Measurements from ENCODE around the gene GGACT. TPM values are rescaled to one million over a fixed set of nuclear protein-coding genes. Genes with fewer than 3 reads are reported as not detected.
"Not testable (repeated sequence)": the region's sequence is repeated elsewhere in the genome, so short reads cannot be mapped to it uniquely, and the experiment has no call there.

The GGACT gene
- total RNA-seq, 2 donors from 2014 or later, result 1.4 TPM

DNA sequence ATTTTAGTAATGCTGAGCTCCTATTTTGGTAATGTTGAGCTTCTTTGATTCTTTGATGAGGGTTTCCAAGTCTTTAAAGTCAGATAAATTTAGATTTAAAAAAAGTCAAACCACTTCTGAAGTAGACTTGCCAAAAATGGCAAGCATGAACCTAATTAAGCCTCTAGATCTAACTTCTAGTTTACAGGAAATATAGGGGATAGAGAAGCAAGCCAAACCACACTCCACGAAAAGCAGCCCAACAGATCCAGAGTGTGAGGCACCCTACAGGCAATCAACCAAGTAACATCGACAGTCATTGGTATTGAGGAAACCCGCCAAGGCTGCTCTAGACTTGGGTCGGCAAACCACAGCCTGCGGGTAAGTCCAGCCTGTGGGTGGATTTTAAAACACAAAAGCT is 3.7 kb downstream of the GGACT start:
- Histone ChIP-seq H3K27ac (no peak overlapping the region), H3K9me3 (peaks cover 0 to 6% of the 10 kb centered on the region in 2 donors), H3K36me3 (no peaks in the 10 kb centered on the region), H3K4me3 (no peak overlapping the region), H3K4me1 (peaks cover 0 to 4% of the 10 kb centered on the region in 2 donors), H3K27me3 (no peaks in the 10 kb centered on the region)
- TF ChIP-seq, protein P1, sequence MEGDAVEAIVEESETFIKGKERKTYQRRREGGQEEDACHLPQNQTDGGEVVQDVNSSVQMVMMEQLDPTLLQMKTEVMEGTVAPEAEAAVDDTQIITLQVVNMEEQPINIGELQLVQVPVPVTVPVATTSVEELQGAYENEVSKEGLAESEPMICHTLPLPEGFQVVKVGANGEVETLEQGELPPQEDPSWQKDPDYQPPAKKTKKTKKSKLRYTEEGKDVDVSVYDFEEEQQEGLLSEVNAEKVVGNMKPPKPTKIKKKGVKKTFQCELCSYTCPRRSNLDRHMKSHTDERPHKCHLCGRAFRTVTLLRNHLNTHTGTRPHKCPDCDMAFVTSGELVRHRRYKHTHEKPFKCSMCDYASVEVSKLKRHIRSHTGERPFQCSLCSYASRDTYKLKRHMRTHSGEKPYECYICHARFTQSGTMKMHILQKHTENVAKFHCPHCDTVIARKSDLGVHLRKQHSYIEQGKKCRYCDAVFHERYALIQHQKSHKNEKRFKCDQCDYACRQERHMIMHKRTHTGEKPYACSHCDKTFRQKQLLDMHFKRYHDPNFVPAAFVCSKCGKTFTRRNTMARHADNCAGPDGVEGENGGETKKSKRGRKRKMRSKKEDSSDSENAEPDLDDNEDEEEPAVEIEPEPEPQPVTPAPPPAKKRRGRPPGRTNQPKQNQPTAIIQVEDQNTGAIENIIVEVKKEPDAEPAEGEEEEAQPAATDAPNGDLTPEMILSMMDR (IDR thresholded peaks at IDR 0.05), result no peak
- no peak for DNase-seq (ENCODE audit: low spot score)

DNA sequence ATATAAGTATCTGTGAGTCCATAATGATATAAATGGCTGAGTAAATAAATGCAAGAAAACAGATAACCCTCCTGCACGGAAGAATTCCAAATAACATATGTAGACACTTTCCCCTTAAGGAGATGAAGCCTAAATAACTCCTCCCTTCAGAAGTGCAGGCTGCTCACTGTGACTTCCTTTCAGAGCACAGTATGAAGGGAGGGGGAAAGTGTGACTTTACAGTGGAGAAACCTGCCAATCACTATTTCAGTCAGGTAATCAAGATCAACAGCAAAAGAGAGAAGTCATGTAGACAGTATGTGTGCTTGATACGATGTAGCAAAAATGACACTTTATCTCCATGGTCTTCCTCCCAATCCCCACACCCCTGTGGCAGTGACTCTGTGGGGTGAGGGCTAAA is 7.1 kb downstream of the GGACT start:
- TF ChIP-seq, protein P1 (IDR thresholded peaks at IDR 0.05), result no peak
- H3K9me3 ChIP-seq, result peaks cover 0 to 6% of the 10 kb centered on the region in 2 donors
- DNase-seq (ENCODE audit: low spot score), result no peak
- no peak overlapping the region for H3K27ac ChIP-seq
- no peaks in the 10 kb centered on the region for H3K4me1 ChIP-seq
- no peak overlapping the region for H3K4me3 ChIP-seq
- no peaks in the 10 kb centered on the region for H3K36me3 ChIP-seq
- H3K27me3 ChIP-seq, result no peaks in the 10 kb centered on the region

DNA sequence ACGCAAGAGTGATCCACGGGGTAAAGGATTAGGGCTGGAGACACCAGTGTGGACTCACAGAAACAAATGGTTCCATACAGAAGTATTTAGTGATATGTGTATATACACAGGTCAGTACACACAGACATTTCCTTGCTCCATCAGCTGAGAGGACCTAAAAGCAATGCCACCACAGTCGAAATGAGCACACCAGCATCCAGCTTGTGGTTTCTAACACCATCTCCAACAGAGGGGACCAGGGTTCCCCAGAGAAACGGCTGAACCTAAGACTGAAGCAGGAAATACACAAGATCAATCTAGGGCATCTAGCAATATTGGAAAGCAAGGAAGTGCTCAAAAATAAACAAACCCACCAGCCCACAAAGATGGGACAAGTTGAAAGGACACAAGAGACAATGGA is 7.6 kb downstream of the GGACT start:
- Histone ChIP-seq H3K27ac (no peak overlapping the region), H3K27me3 (no peaks in the 10 kb centered on the region), H3K36me3 (no peaks in the 10 kb centered on the region), H3K9me3 (peaks cover 0 to 6% of the 10 kb centered on the region in 2 donors), H3K4me1 (no peaks in the 10 kb centered on the region), H3K4me3 (no peak overlapping the region)
- no peak for DNase-seq (ENCODE audit: low spot score)
- TF ChIP-seq, protein P1 (IDR thresholded peaks at IDR 0.05), result no peak

DNA sequence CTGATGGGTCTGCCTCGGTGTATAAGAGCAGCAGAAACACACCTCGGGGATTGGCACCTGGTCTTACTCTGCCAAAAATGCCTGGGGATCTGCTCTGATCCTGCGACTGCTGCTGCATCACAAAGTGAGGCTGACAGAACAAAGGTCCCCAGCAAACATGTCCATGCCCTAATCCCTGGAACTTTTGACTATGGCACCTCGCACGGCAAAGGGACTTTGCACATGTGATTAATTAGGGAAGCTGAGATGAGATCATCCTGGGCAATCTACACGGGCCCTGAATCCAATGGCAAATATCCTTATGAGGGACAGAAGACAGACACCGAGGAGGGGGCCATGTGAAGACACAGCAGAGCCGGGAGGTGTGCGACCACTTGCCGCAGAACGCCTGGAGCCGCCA is 8.5 kb downstream of the GGACT start:
- DNase-seq (ENCODE audit: low spot score), result no peak
- no peaks in the 10 kb centered on the region for H3K27me3 ChIP-seq
- H3K27ac ChIP-seq, result no peak overlapping the region
- H3K9me3 ChIP-seq, result peaks cover 0 to 6% of the 10 kb centered on the region in 2 donors
- H3K4me1 ChIP-seq, result no peaks in the 10 kb centered on the region
- no peaks in the 10 kb centered on the region for H3K36me3 ChIP-seq
- H3K4me3 ChIP-seq, result no peak overlapping the region
- TF ChIP-seq, protein P1 (IDR thresholded peaks at IDR 0.05), result no peak

DNA sequence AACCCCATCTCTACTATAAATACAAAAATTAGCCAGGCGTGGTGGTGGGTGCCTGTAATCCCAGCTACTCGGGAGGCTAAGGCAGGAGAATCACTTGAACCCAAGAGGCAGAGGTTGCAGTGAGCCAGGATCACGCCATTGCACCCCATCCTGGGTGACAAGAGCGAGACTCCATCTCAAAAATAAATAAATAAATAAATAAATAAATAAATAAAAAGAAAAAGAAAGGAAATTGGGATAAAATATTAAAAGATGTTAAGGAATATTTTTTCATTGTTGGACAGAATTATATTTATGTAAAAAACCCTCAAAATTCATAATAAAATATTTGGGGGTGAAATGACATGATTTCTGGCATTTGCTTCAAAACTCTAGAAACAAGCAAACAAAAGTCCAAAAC is 11.3 kb downstream of the GGACT start:
- DNase-seq (ENCODE audit: low spot score); H3K36me3 ChIP-seq; H3K4me3 ChIP-seq; H3K27me3 ChIP-seq; H3K27ac ChIP-seq; H3K9me3 ChIP-seq; H3K4me1 ChIP-seq: not testable (repeated sequence)

DNA sequence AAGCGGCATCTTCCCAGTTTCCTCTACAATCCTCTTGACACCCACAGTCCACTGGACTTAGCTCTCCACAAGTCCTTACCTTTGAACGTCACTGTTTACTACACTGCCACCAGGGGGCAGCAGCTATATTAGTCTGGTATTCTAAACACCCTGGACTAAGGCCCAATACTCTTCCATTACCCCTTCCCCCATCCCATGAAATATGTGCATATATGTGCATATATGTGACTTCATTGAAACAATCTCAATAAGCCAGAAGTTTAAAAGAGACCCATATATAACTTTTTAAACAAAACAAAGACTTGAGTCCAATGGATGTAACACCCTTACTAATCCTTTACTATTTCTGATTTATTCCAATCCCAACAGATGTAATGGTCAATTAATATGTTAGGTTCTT is 15.5 kb downstream of the GGACT start:
- Histone ChIP-seq H3K27me3 (no peaks in the 10 kb centered on the region), H3K27ac (no peak overlapping the region), H3K4me3 (no peak overlapping the region), H3K4me1 (no peaks in the 10 kb centered on the region), H3K9me3 (no peaks in the 10 kb centered on the region), H3K36me3 (no peaks in the 10 kb centered on the region)
- peak; percentile 69 for DNase-seq (ENCODE audit: low spot score)
- TF ChIP-seq, protein P1 (IDR thresholded peaks at IDR 0.05), result peak; percentile 45 to 75

Data from right atrium auricular region (tissue), 2 donors.